Activated T-cell treated with anti-CD3 and anti-CD28 coated beads, Interleukin-2, amount 50 U/mL, for 24 hours (primary cell): ENCODE results near the gene GATA5.

Experiments used
- DNase-seq: peaks from one replicate; pipeline ENCODE4 v3.0.0-alpha.2; 2020
- H3K27ac Mint-ChIP-seq: 2 replicates; pipeline ENCODE4 v1.8.0; 2020; ENCODE audit warnings: mild to moderate bottlenecking, mixed read lengths
- H3K27me3 Mint-ChIP-seq: 2 replicates; pipeline ENCODE4 v1.8.0; 2020; ENCODE audit warnings: mixed read lengths
- H3K36me3 Mint-ChIP-seq: 2 replicates; pipeline ENCODE4 v1.8.0; 2020; ENCODE audit warnings: low read depth, mixed read lengths
- H3K4me1 Mint-ChIP-seq: 2 replicates; pipeline ENCODE4 v1.8.0; 2020; ENCODE audit warnings: low read depth, mixed read lengths
- H3K4me3 Mint-ChIP-seq: 2 replicates; pipeline ENCODE4 v1.8.0; 2020; ENCODE audit warnings: mild to moderate bottlenecking, moderate library complexity, mixed read lengths
- H3K9me3 Mint-ChIP-seq: 2 replicates; pipeline ENCODE4 v1.8.0; 2020; ENCODE audit warnings: mixed read lengths

Gene GATA5

DNA sequence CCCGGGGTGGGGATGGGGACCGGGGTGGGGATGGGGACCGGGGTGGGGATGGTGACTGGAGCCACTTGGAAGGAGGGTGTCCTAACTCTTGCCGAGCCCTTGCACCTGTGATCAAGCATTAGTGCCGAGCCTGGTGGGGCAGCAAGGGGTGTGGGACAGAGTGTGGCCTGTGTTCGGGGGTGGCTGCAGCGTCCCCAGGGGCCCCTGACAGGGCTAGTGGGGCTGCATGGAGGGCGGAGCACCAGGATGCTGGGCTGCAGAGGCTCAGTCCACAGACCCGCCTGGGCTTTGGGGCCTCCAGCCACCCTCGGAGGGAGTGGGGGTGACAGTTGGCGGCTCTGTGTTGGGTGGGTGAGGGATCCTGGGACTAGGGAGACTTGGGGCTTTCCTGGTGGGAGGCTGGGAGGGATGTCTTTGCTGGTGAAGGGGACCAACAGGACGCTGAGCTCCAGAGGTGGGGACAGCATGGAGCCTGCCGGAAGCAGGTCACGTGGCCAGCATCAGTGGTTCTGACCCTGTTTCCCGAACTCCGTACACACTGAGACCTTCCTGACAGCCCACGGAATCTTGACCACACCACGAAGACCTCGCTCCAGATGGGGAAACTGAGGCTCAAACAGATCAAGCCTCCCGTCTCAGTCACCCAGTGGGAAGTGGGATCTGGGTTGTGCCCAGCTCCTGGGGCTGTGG, 53.0 kb downstream of the GATA5 start:
- H3K27ac Mint-ChIP-seq, result no peak overlapping the region
- no peaks in the 10 kb centered on the region for H3K36me3 Mint-ChIP-seq
- no peak overlapping the region for H3K4me3 Mint-ChIP-seq
- H3K4me1 Mint-ChIP-seq, result no peaks in the 10 kb centered on the region
- no peaks in the 10 kb centered on the region for H3K9me3 Mint-ChIP-seq
- DNase-seq, result no peak
- peaks cover 5% of the 10 kb centered on the region for H3K27me3 Mint-ChIP-seq

DNA sequence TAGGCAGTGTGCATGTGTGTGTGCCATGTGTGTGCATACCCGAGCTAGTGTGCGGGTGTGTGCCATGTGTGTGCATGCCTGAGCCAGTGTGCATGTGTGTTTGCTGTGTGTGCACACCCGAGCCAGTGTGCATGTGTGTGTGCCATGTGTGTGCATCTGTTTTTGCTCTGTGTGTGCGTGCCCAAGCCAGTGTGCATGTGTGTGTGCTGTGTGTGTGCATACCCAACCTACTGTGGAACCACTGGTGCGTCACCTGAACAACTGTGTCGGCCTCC, 54.1 kb downstream of the GATA5 start:
- H3K9me3 Mint-ChIP-seq, result no peaks in the 10 kb centered on the region
- no peaks in the 10 kb centered on the region for H3K36me3 Mint-ChIP-seq
- no peak overlapping the region for H3K4me3 Mint-ChIP-seq
- no peaks in the 10 kb centered on the region for H3K4me1 Mint-ChIP-seq
- no peak overlapping the region for H3K27ac Mint-ChIP-seq
- peaks cover 5% of the 10 kb centered on the region for H3K27me3 Mint-ChIP-seq
- DNase-seq, result no peak

DNA sequence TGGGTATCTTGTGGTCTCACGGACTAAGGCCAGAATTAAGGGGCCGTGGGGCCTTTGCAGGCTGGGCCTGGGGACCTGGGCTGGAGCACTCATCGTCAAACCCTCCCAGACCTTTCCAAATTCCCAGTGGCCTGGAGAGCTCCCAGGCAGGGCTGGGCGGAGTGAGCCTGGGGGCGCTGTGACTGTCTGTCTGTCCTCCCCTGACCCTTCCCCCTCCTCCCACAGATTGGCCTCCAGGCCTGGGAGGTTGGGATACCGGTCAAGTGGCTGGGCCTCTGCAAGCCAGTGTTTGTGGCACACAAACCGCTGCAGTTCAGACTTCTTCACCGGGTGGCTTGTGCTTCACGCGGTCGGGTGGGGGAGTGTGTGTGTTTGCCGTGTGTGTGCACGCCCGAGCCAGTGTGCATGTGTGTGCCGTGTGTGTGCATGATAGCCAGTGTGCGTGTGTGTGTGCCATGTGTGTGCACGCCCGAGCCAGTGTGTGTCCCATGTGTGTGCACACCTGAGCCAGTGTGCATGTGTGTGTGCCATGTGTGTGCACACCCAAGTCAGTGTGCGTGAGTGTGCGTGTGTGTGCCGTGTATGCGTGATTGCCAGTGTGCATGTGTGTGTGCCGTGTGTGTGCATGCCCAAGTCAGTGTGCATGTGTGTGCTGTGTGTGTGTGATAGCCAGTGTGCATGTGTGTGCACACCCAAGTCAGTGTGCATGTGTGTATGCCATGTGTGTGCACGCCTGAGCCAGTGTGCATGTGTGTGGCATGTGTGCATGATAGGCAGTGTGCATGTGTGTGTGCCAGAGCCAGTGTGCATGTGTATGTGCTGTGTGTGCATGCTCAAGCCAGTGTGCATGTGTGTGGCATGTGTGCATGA, 54.7 kb downstream of the GATA5 start:
- Mint-ChIP-seq H3K9me3 (no peaks in the 10 kb centered on the region), H3K27me3 (peaks cover 5% of the 10 kb centered on the region), H3K4me1 (no peaks in the 10 kb centered on the region), H3K4me3 (no peak overlapping the region), H3K27ac (no peak overlapping the region), H3K36me3 (no peaks in the 10 kb centered on the region)
- DNase-seq, result no peak

DNA sequence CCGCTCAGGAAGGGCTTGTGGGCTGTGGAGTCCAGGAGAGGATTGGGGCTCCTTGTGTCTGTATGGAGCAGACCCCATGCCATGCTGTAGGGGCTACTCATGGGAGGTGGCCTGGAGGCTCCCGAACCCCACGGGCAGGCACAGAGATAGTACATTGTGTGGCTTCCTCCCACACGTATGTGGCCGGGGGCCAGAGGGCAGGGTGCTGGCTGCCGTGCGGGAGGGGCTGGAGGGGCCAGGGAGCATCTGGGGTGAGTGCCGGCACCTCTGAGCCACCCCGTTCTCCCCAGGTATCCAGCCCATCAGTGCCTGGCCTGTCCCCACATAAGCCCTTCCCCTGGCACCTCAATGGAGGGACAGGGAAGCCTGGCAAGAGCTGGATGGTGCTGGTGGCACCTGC, 56.0 kb downstream of the GATA5 start:
- no peak overlapping the region for H3K27ac Mint-ChIP-seq
- no peak for DNase-seq
- H3K27me3 Mint-ChIP-seq, result peaks cover 1% of the 10 kb centered on the region
- no peak overlapping the region for H3K4me3 Mint-ChIP-seq
- H3K36me3 Mint-ChIP-seq, result no peaks in the 10 kb centered on the region
- H3K4me1 Mint-ChIP-seq, result no peaks in the 10 kb centered on the region
- no peaks in the 10 kb centered on the region for H3K9me3 Mint-ChIP-seq

DNA sequence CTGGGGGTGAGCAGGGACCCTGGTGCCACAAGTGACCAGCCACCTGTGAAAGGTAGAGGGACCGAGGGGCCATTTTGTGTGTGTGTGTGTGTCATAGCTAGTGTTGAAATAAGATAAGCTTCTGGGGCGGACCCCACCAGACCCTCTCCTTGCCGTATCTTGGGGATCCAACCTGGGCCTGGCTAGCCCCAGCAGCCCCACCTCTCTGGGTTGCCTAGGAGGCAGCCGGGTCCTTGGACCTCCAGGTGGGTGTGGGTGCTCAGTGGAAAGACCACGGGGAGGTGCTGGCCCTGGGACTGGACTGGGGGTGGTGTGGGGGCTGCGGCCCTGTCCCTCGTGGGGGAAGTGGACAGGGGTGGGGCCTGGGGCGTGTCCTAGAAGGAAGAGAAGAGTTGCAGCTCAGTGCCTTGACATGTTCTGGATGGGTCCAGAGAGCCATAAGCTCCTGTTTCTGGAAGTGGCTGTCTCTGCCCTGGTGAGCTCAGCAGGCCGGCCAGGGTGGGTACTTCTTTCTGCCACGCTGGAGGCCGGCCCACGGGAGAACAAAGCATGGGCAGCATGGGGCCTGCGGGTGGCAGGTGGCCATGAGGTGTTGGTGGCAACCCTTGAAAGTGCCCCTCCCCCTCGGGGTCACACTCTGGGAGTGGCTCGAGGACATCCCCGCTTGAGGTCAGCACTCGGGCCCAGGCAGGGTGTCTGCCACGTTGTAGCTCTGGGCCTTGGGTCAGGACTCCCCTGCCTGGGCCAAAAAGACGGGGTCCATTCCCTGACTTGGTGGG, 56.9 kb downstream of the GATA5 start:
- no peaks in the 10 kb centered on the region for H3K9me3 Mint-ChIP-seq
- no peak for DNase-seq
- no peaks in the 10 kb centered on the region for H3K36me3 Mint-ChIP-seq
- no peak overlapping the region for H3K4me3 Mint-ChIP-seq
- no peaks in the 10 kb centered on the region for H3K4me1 Mint-ChIP-seq
- no peaks in the 10 kb centered on the region for H3K27me3 Mint-ChIP-seq
- no peak overlapping the region for H3K27ac Mint-ChIP-seq

DNA sequence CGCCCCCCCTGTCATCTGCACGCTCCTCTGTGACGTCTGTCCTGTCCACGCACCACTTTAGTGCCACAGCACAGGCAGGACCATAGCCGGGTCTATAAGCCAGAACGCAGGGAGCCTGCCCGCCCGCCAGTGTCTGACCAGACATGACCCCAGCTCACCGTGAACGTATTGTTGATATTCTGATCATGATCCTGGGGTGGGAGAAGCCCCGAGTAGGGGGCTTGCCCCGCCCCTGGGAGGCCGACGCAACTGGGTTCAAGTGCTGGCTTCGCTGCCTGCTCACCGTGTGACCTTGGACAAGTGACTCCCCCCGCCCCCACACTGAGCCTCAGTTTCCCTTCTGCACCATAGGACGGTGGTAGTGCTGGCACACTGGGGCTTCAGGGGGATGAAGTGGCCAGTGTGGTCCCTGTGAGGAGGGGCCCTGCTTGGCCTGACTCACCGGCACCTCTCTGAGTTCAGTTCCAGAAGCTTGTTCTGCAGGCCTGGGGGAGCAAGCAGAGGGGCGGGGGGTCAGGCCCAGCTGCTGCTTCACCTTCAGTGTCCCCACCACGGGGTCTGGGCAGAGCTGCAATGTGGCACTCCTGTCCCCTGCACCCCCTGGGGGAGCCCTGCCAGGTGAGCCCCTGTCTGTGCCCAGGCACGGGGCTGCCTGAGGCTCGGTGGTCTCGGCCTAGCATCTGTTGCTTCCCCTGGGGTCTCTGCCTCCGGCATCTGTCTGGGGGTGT, 57.6 kb downstream of the GATA5 start:
- Mint-ChIP-seq H3K27ac (no peak overlapping the region), H3K4me3 (no peak overlapping the region), H3K36me3 (no peaks in the 10 kb centered on the region), H3K9me3 (no peaks in the 10 kb centered on the region), H3K4me1 (no peaks in the 10 kb centered on the region), H3K27me3 (no peaks in the 10 kb centered on the region)
- no peak for DNase-seq

DNA sequence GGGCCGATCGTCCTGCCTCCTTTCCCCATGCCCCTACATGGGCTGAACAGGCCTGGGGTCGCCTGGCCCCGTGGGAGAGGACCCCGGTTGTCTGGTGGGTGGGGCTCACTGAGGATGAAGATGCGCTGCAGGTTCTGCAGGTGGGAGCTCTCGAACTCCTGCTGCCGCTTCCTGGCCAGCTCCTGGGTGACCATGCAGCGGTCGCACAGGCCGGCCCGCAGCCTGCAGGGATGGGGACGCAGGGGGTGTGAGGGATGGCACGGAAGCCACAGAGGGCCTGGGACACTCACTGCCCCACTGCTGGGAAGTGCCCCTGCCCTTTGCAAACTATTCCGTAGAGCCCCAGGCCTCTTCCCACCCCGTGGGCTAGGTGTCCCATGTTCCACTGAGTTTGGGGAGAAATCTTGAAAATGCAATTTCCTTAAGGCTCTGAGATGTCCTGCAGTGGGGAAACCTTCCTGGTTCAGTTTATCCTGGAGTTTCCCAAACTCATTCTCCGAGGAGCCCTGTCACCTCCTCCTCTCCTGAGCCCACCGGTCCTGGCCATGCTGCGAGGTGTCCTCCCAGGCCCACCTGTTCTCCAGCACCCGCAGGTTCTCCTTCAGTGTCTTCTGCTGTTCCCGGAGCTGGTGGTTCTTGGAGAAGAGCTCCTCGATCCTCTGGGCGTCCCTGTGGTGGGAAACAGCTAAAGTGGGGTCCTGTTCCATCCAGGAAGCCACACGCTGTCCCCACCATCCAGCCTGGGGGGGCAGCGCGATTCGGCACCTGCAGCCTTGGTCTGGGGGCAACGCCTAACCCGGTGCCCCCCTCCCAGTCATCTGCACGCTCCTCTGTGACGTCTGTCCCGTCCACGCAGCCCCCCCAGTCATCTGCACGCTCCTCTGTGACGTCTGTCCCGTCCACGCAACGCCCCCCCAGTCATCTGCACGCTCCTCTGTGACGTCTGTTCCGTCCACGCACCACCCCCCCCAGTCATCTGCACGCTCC, 58.9 kb downstream of the GATA5 start:
- DNase-seq, result no peak
- no peak overlapping the region for H3K27ac Mint-ChIP-seq
- no peaks in the 10 kb centered on the region for H3K4me1 Mint-ChIP-seq
- no peaks in the 10 kb centered on the region for H3K9me3 Mint-ChIP-seq
- H3K27me3 Mint-ChIP-seq, result no peaks in the 10 kb centered on the region
- no peaks in the 10 kb centered on the region for H3K36me3 Mint-ChIP-seq
- no peak overlapping the region for H3K4me3 Mint-ChIP-seq

DNA sequence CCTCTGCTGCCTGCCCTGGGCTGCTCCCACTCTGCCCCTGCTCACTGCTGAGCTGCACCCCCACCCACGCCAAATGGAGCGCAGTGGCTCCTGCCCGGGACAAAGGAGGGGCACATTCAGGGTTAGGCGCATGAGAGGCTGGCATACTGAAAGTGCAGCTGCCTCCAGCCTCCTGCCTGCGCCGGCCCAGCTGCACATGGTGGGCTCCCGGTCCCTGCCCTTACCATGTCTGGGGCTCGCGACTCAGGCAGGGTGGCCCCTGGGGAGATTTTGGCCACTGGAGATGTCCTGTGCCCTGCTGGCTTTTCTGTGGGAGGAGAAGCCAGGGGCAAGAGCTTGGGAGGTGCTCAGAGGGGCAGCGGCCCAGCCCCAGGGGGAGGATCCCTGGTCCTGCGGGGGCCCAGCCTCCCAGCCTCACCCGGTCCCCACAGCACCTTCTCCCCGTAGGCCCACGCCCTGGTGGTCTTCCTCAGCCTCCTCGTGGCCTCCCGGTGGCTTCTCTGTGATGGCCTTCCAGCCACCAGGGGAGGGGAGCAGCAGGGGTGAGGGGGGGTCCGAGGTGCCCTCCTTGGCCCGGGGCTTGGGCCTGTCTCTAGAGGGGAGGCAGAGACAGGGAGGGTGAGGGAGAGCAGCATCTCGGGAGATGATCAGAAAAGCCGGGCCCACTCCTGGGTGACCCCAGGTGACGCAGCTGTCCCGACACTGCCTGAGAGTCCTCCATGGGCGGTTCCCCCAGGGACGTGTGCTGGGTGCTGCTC, 60.3 kb downstream of the GATA5 start:
- Mint-ChIP-seq H3K4me3 (no peak overlapping the region), H3K9me3 (no peaks in the 10 kb centered on the region), H3K27ac (no peak overlapping the region), H3K27me3 (no peaks in the 10 kb centered on the region), H3K36me3 (no peaks in the 10 kb centered on the region), H3K4me1 (no peaks in the 10 kb centered on the region)
- no peak for DNase-seq

DNA sequence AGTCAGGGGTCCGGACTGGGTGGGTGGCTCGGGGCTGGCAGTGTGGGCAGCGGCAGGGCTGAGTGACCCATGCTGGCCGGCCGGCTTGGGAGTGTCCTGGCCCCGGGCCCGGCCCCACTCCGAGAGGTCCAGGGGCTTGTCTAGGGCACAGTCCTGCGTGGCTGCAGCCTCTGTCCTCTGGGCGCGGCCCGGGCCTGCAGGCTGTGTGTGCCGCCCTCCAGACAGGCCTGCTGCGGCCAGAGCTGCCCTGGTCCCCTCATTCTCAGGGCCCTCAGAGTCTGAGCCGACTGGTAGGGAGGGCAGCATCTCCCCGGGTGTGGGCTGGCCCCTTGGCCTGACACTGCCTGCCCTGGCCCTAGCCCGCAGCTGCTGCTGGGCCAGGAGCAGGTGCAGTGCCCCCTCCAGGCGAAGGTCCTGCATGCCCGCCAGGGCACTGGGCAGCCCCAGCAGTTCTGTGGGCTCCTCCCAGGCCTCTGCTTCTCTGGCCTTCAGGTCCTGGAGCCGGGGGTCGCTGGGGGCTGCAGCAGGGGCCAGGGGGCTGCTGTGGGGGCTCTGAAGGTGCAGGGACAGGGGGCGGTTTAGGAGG, 61.8 kb downstream of the GATA5 start:
- H3K4me3 Mint-ChIP-seq, result no peak overlapping the region
- no peaks in the 10 kb centered on the region for H3K9me3 Mint-ChIP-seq
- peaks cover 8% of the 10 kb centered on the region for H3K4me1 Mint-ChIP-seq
- DNase-seq, result no peak
- H3K36me3 Mint-ChIP-seq, result no peaks in the 10 kb centered on the region
- H3K27ac Mint-ChIP-seq, result no peak overlapping the region
- H3K27me3 Mint-ChIP-seq, result no peaks in the 10 kb centered on the region
